ENCODE data around the gene SGIP1. TPM values are rescaled to one million over a fixed set of nuclear protein-coding genes. Genes with fewer than 3 reads are reported as not detected.

The SGIP1 gene
- polyA plus RNA-seq, 1 of the 3 experiments (the other 2 are of a cell fraction) = 15.5 TPM

GRCh38 chr1:66578841-66579240 lies 44.9 kb downstream of the SGIP1 start:
- no peaks in the 10 kb centered on the region for H3K27me3 ChIP-seq (ENCODE audit: insufficient read depth)
- H3K4me1 ChIP-seq (ENCODE audit: control insufficient read depth in 1 of 2, insufficient read depth in 2 of 2, low read depth in 1 of 2, low read length in 1 of 2) = peaks cover 22 to 34% of the 10 kb centered on the region in 2 experiments; a peak in 3 of 4 replicates
- no peak overlapping the region for H3K4me2 ChIP-seq
- H3K9ac ChIP-seq = no peak overlapping the region
- H3K36me3 ChIP-seq (replicated peaks in 1 of 2; ENCODE audit: control insufficient read depth in 1 of 2, insufficient read depth in 2 of 2, low read length in 1 of 2) = peaks cover 0 to 4% of the 10 kb centered on the region in 2 experiments
- no peaks in the 10 kb centered on the region for H4K20me1 ChIP-seq (ENCODE audit: insufficient read depth)
- no peak overlapping the region for H3K4me3 ChIP-seq (ENCODE audit: low read depth in 2 of 2, low read length in 1 of 2)
- TF ChIP-seq TCF12 (IDR thresholded peaks at IDR 0.05) = no peak
- no peak for TF ChIP-seq NFIC (IDR thresholded peaks at IDR 0.05; ENCODE audit: borderline replicate concordance)
- TF ChIP-seq PBX3 (IDR thresholded peaks at IDR 0.05) = no peak
- TF ChIP-seq CHD2 (IDR thresholded peaks at IDR 0.05; ENCODE audit: low read length, partially characterized antibody) = no peak
- TF ChIP-seq JUND (IDR thresholded peaks at IDR 0.05) = no peak
- no peak for TF ChIP-seq EP300 (IDR thresholded peaks at IDR 0.05; ENCODE audit: borderline replicate concordance in 1 of 2, low read depth in 1 of 2, low read length in 1 of 2)
- no peak for TF ChIP-seq RAD21 (IDR thresholded peaks at IDR 0.05; ENCODE audit: low read length)
- no peak for TF ChIP-seq MXI1 (IDR thresholded peaks at IDR 0.05; ENCODE audit: low read depth, low read length)
- TF ChIP-seq YY1 (IDR thresholded peaks at IDR 0.05; ENCODE audit: low read depth) = no peak
- CTCF ChIA-PET = no interaction called here
- peaks cover 16% of the 10 kb centered on the region for H3F3A ChIP-seq (replicated peaks; ENCODE audit: insufficient read depth)
- POLR2A ChIA-PET = no interaction called here
- H3K9me2 ChIP-seq = no peaks in the 10 kb centered on the region
- H3K79me2 ChIP-seq (ENCODE audit: insufficient read depth) = peaks cover 30% of the 10 kb centered on the region; the same call in 1 of the 2 replicates
- no peak overlapping the region for H3K27ac ChIP-seq (ENCODE audit: low read depth in 2 of 2, low read length in 1 of 2)
- WGBS (ENCODE audit: low lambda C conversion rate) = 50% methylated on average over 1 of the region's 1 CpG
- no peak overlapping the region for H2AFZ ChIP-seq (ENCODE audit: low read depth)
- DNase-seq = no peak
- H3K9me3 ChIP-seq = no peaks in the 10 kb centered on the region

- Histone ChIP-seq H3K4me3 (ENCODE audit: low read depth in 2 of 2, low read length in 1 of 2) (no peak overlapping the region), H3F3A (replicated peaks; ENCODE audit: insufficient read depth) (peaks cover 13% of the 10 kb centered on the region), H4K20me1 (ENCODE audit: insufficient read depth) (no peaks in the 10 kb centered on the region), H3K27ac (ENCODE audit: low read depth in 2 of 2, low read length in 1 of 2) (no peak overlapping the region), H3K79me2 (ENCODE audit: insufficient read depth) (peaks cover 18% of the 10 kb centered on the region; the same call in 1 of the 2 replicates), H3K9me2 (no peaks in the 10 kb centered on the region), H3K36me3 (replicated peaks in 1 of 2; ENCODE audit: control insufficient read depth in 1 of 2, insufficient read depth in 2 of 2, low read length in 1 of 2) (peaks cover 0 to 4% of the 10 kb centered on the region in 2 experiments), H3K9ac (no peak overlapping the region), H2AFZ (ENCODE audit: low read depth) (no peak overlapping the region), H3K4me2 (no peak overlapping the region), H3K9me3 (no peaks in the 10 kb centered on the region), H3K27me3 (ENCODE audit: insufficient read depth) (no peaks in the 10 kb centered on the region), H3K4me1 (ENCODE audit: control insufficient read depth in 1 of 2, insufficient read depth in 2 of 2, low read depth in 1 of 2, low read length in 1 of 2) (peaks cover 22 to 33% of the 10 kb centered on the region in 2 experiments; a peak in 3 of 4 replicates)
- WGBS (ENCODE audit: low lambda C conversion rate) = 93% methylated on average over 2 of the region's 2 CpGs
- ChIA-PET POLR2A (no interaction called here), CTCF (no interaction called here)
- DNase-seq = no peak
- TF ChIP-seq IRF3 (IDR thresholded peaks at IDR 0.05; ENCODE audit: low read depth, low read length) (no peak), YY1 (IDR thresholded peaks at IDR 0.05; ENCODE audit: low read depth) (no peak), FOSL2 (IDR thresholded peaks at IDR 0.05; ENCODE audit: borderline replicate concordance, low read depth) (no peak), USF2 (IDR thresholded peaks at IDR 0.05; ENCODE audit: borderline replicate concordance, low read depth, low read length) (no peak), MAX (IDR thresholded peaks at IDR 0.05; ENCODE audit: low read depth) (no peak), USF1 (IDR thresholded peaks at IDR 0.05; ENCODE audit: borderline replicate concordance, low read depth) (no peak), RXRA (IDR thresholded peaks at IDR 0.05; ENCODE audit: borderline replicate concordance, low read depth) (no peak), REST (IDR thresholded peaks at IDR 0.05; ENCODE audit: low read depth, low read length) (no peak), CTCF (IDR thresholded peaks at IDR 0.05) (no peak)
Observed at GRCh38 chr1:66580081-66580480, 46.1 kb downstream of the SGIP1 start.

Data from SK-N-SH (cell line).